ENCODE data around the gene PANK1.

Gene PANK1

GRCh38 chr10:89613582-89613981 lies 31.5 kb downstream of the PANK1 start:
- DNase-seq: no peak

DNA sequence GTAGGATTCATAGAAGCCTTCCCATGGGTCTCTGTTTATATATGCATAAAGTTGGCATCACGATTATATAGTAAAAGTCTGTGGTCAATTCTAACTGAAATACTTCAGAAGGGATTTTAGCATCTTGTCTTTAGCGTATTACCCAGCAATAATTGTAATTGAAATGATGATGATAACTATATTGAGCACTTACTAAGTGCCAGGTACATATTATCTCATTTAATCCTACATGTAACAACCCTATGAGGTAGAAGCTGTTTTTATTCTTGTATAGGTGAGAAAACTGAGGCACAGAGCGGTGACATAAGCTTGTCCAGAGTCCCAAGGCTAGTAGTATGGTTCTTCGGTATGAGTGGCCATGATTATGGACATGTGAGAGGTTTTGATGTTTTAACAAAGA lies 33.8 kb downstream of the PANK1 start:
- DNase-seq: no peak

- DNase-seq: no peak
Measured at GRCh38 chr10:89609833-89610346, 35.2 kb downstream of the PANK1 start.

GRCh38 chr10:89604200-89604599 lies 40.8 kb downstream of the PANK1 start:
- DNase-seq: no peak

DNA sequence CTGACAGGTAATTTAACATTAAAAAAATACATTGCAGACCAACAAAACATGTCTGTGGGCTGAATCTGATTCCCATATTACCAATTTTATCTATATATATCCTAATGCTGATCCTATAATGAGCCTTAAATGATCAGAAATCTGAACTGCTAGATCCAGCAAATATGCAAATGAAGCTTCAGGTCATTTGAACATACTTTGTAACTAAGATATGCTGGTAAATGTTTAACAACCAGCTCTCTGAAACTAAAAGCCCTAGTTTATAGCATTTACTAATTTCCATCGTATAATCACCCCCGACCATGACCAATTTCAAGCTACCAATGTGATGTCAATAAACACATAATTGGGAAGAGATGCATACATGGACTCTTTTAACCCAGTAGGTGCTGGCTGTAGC lies 42.1 kb downstream of the PANK1 start:
- DNase-seq: no peak

DNA sequence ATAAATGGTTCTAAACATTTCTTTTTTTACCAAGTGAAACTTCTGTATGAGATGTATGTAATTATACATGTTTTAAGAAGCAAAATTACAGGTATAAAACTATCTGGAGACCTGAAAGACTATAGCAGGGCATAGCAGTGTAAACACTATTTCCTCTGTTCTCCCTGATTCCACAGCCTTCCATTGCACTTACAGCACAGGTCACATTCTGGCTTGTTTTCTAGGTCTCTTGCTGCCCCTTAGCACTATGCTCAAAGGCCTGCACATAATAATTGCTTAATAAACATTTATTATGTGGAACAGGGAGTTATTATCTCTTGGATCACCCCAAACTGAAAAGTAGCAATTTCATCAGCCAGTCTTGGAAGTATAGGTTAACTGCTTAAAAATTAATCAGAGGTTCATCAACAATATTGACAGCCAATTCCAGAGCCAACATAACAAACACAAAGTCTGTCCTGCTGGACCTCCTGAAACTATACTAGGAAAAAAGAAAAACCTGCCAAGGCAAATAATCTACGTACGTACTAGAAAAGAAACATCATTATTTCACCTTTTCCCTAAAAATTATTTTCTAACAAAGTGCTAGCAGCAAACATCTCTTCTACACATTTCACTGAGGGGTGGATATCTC lies 43.2 kb downstream of the PANK1 start:
- DNase-seq: no peak

DNA sequence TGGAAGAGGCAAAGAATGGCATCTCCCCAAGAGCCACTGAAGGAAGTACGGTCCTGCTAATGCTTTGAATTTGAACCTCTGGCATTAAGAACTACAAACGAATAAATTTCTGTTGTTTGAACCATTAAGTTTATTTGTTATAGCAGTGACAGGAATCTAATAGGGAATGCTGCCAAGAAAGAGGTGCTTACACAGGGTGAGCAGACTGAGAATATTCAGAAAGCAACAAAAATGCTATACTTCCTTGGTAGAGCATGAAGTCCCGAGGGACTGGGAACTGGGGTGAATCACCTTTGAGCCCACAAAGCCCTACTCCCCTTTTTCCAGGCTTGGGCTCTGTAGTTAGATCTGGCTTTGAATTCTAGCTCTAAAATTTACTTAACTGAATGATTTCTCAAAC lies 45.0 kb downstream of the PANK1 start:
- DNase-seq: no peak

DNA sequence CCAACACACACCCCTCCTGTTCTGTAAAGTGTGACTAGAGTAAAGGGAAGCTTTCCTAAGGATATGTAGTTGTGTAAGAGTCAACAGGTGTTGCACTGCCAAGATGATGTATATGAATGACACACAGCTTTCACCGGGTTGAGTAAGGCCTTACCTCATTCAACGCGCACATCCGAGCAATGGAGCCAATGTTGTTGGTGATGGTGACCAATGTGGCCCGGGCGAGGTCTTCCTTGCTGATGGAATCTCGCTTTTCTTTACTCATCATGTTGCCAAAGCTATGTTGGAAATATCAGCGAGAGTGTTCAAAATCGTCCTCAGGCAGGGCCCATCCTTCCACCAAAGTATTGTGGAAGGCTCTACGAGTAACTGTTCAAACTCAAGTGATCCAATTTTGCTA lies 52.0 kb downstream of the PANK1 start:
- no peak for DNase-seq

- DNase-seq: no peak
Measured at GRCh38 chr10:89592539-89592938, 52.5 kb downstream of the PANK1 start.

DNA sequence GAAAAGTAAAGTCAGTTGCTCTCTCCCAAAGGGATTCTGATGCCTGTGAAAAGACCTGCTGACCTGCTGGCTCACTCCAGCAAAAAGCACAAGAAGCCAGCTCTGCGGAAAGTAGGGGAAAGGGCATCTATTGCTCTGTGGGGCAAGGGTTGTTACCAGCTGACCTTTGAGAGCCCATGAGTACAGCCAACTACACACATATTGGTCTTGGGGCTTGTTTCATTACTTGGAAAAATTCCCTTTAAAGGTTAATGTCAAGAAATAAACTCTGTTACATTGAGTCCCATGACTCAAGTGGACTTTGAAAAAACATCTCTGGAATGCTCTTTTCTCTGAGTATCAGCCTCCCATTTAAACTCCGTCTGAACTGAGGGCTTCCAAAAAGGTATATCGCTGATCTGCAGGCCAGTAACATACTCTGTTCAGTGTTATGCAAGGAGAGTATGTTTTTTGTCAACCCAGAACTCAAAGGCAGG lies 53.2 kb downstream of the PANK1 start:
- no peak for DNase-seq

- no peak for DNase-seq
Measured at GRCh38 chr10:89591111-89591795, 53.8 kb downstream of the PANK1 start.

DNA sequence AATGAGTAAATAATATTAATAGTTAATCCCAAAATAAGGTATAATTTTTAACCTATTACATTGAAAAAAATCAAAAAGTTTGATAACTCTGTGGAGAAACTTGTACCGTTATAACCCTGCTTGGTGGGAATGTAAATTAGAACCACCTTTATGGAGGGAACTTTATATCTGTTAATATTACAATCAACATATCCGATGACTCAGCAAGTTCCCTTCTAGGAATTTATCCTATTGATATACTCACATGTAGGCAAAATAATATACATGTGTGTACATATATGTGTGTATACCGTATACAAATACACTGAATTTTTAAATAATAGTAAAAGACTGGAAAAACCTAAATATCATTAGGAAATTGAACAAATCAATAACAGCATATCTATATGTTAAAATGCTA lies 54.7 kb downstream of the PANK1 start:
- no peak for DNase-seq

- no peak for DNase-seq
Measured at GRCh38 chr10:89589101-89589720, 55.8 kb downstream of the PANK1 start.

- DNase-seq: no peak
Measured at GRCh38 chr10:89588671-89589070, 56.4 kb downstream of the PANK1 start.

DNA sequence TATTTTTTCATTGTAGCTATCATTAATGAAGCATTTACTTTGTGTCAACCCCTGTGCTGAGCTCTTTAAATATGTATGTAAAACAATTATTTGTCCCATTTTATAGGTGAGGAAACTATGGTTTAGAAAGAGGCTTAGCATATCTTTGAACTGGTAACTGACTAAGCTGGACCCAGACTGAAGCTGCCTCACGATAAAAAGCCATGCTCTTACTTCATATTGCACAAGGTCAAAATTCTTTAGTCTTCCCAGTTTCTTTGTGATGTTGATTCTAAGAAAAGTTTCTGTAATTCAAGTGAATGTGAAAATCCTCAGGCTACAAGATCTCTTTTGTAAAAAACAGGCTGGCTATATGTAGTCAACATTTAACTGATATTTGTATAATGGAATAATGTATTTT lies 63.0 kb downstream of the PANK1 start:
- DNase-seq: no peak

GRCh38 chr10:89580243-89580642 lies 64.8 kb downstream of the PANK1 start:
- DNase-seq: no peak

DNA sequence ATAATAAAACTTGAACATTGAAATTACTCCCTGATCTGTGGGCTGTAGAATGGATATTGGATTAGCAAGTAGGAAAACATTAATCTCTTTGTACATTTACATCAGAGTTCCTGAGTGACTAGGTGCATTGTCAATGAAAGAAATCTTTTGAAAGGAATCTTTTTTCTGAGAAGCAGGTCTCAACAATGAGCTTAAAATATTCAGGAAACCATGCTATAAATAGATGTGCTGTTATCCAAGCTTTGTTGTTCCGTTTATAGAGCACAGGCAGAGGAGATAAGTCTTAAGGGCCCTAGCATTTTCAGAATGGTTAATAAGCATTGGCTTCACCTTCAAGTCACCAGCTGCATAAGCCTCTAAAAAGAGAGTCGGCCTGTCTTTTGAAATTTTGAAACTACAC lies 68.3 kb downstream of the PANK1 start:
- DNase-seq: no peak

- no peak for DNase-seq
Measured at GRCh38 chr10:89576022-89576421, 69.0 kb downstream of the PANK1 start.

DNA sequence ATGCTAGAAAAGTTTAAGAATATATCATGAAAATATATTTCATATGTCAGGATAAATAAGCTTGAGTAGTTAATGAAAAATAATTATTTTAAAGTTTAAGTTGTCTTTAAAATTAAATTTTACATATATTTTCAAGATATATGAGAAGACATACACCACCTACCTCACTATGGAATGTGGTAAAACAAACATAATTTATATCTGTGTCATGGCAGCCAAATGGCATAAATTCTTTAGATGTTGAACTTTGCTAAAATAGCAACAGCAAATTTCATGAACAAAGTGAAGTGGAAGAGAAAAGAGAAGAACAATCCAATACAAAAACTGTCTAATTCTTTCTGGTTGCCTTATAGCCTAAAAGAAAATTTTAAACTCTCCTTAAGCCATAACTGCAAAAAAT lies 70.0 kb downstream of the PANK1 start:
- no peak for DNase-seq

- no peak for DNase-seq
Measured at GRCh38 chr10:89574368-89574767, 70.7 kb downstream of the PANK1 start.

DNA sequence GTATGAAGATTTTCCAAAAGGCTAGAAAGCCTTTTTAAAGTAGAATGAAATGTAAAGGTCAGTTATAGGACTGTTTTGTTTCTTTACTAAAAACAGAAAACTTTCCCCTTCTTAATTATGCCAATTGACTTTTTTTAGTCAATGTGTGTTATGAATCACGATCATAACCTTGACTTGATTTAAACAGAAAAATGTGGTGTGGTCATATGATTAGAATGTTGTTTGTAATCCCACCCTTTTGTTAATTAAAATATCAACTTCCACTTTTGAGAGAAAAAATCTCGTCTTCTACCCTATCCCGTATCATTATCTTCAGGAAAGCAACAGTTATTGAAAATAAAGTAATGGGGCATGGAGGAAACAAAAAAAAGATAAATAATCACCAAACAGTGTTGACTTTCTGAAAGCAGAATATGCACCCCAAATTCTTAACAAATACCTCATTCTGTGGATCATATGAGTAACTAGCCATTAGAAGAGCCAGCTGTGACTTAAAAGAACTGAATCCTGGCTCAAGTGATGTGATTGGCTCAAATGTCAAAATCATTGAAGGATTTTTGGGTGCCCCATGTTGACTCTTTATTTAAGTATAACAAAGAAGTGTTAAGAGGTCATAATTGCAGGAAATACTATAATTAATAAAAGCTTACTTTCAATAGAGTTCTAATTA lies 77.3 kb downstream of the PANK1 start:
- no peak for DNase-seq

DNA sequence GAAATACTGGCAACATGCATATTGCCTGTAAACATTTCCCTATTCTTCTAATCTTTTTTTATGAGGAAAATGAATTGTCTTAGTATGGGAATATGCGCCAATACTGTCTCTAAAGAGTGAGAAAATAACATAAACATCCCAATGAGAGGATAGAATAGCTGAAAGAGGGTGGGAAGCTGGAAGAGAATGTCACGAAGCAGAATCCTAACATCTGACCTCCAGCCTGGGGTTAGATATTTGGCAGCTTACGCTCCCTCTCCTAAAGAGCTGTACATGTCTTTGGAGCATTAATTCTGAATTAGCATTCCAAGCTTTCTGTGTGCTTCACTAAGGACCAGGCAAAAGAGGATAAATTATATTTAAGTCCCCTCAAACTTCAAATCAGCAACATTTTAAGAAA lies 78.0 kb downstream of the PANK1 start:
- no peak for DNase-seq

GRCh38 chr10:89566095-89566950 lies 78.7 kb downstream of the PANK1 start:
- DNase-seq: no peak
